IMR-90 (cell line): Measurements from ENCODE around the gene PSMD1. TPM values are rescaled to one million over a fixed set of nuclear protein-coding genes. Genes with fewer than 3 reads are reported as not detected.
A peak's percentile ranks its signal among the peaks of the same experiment; 100 is the strongest.

Source experiments
- ATAC-seq: fragments of 200-7000 bp; cut with Tn5 transposase; 2 replicates; pipeline ENCODE4 v1.9.1; 2020; ENCODE audit warnings: low read depth, mild to moderate bottlenecking, moderate library complexity
- BruUV-seq: library from RNA; stranded (reverse); fragments of 400-500 nt; replicated peaks from 2 replicates; lab custom pipeline; 2021; lab: Mats Ljungman, UMichigan
- CTCF ChIA-PET: fragments of 300-600 bp; formaldehyde crosslinking; extraction: SDS; loops from one replicate; lab custom pipeline; 2021; ENCODE audit warnings: antibody characterized with exemption; lab: Yijun Ruan, JAX
- POLR2A ChIA-PET: fragments of 300-600 bp; sonication (Branson Sonifier 250); formaldehyde crosslinking; loops from one replicate; lab custom pipeline; 2022; ENCODE audit warnings: antibody characterized with exemption; ENCODE audit not compliant: unreplicated experiment; lab: Charles Lee
- DNase-seq: peaks from one replicate; pipeline ENCODE4 v3.0.0; 2013
- H2AFZ ChIP-seq: replicated peaks from 2 replicates; pipeline ENCODE3; 2013; ENCODE audit warnings: low read length, mild to moderate bottlenecking; ENCODE audit not compliant: poor library complexity
- H2AK5ac ChIP-seq: 2 replicates; pipeline ENCODE4 v1.6.1; 2013; ENCODE audit warnings: low read depth, low read length, inconsistent platforms
- H2AK9ac ChIP-seq: replicated peaks from 2 replicates; pipeline ENCODE3; 2013; ENCODE audit warnings: mild to moderate bottlenecking, low read depth, low read length, moderate library complexity; ENCODE audit not compliant: poor library complexity
- H2BK120ac ChIP-seq: 2 replicates; pipeline ENCODE4 v1.6.1; 2013; ENCODE audit warnings: low read depth, low read length, inconsistent platforms
- H2BK15ac ChIP-seq: 3 replicates; pipeline ENCODE4 v1.6.1; 2013; ENCODE audit warnings: low read depth, low read length, inconsistent platforms
- H2BK20ac ChIP-seq: 2 replicates; pipeline ENCODE4 v1.6.1; 2013; ENCODE audit warnings: low read depth, mild to moderate bottlenecking, inconsistent platforms, low read length, moderate library complexity
- H2BK5ac ChIP-seq: 2 replicates; pipeline ENCODE4 v1.6.1; 2013; ENCODE audit warnings: mild to moderate bottlenecking, low read depth, low read length, inconsistent platforms; ENCODE audit not compliant: poor library complexity, severe bottlenecking
- H3K14ac ChIP-seq: replicated peaks from 2 replicates; pipeline ENCODE4 v1.6.1; 2013; ENCODE audit warnings: low read depth, low read length, inconsistent platforms
- H3K18ac ChIP-seq: 2 replicates; pipeline ENCODE4 v1.6.1; 2013; ENCODE audit warnings: low read depth, low read length, control low read depth
- H3K23ac ChIP-seq: 2 replicates; pipeline ENCODE4 v1.6.1; 2013; ENCODE audit warnings: low read depth, low read length, inconsistent platforms
- H3K27ac ChIP-seq: 2 replicates; pipeline ENCODE4 v1.5.1; 2013; ENCODE audit warnings: mild to moderate bottlenecking, control low read depth, low read length; ENCODE audit not compliant: insufficient read depth
- H3K27me3 ChIP-seq: 2 replicates; pipeline ENCODE4 v1.6.1; 2013; ENCODE audit warnings: low read length; ENCODE audit not compliant: control insufficient read depth, insufficient read depth
- H3K36me3 ChIP-seq: 2 replicates; pipeline ENCODE4 v1.6.1; 2013; ENCODE audit warnings: low read length, mixed read lengths; ENCODE audit not compliant: control insufficient read depth, insufficient read depth
- H3K4ac ChIP-seq: 2 replicates; pipeline ENCODE4 v1.6.1; 2013; ENCODE audit warnings: low read depth, low read length, inconsistent platforms
- H3K4me1 ChIP-seq: 2 replicates; pipeline ENCODE4 v1.6.1; 2013; ENCODE audit warnings: low read length, mixed read lengths; ENCODE audit not compliant: control insufficient read depth, insufficient read depth
- H3K4me2 ChIP-seq: 2 replicates; pipeline ENCODE4 v1.6.1; 2013; ENCODE audit warnings: low read depth, mild to moderate bottlenecking, control low read depth, low read length, moderate library complexity
- H3K4me3 ChIP-seq: 2 replicates; pipeline ENCODE4 v1.5.1; 2013; ENCODE audit warnings: low read depth, mild to moderate bottlenecking, control low read depth, low read length, moderate library complexity; ENCODE audit not compliant: insufficient read depth
- H3K56ac ChIP-seq: 2 replicates; pipeline ENCODE4 v1.6.1; 2013; ENCODE audit warnings: low read length, inconsistent platforms; ENCODE audit not compliant: insufficient read depth; ENCODE audit errors: extremely low read depth
- H3K79me1 ChIP-seq, 2 experiments: 2 replicates each; pipeline ENCODE4 v1.6.1; 2013; ENCODE audit warnings: low read length in 2 of 2, inconsistent platforms in 1 of 2, low read depth in 1 of 2
- H3K9ac ChIP-seq: 2 replicates; pipeline ENCODE4 v1.6.1; 2013; ENCODE audit warnings: low read depth, low read length, control low read depth
- H3K9me1 ChIP-seq: 2 replicates; pipeline ENCODE4 v1.6.1; 2013; ENCODE audit warnings: low read length, inconsistent platforms; ENCODE audit not compliant: insufficient read depth
- H3K9me3 ChIP-seq: 2 replicates; pipeline ENCODE4 v1.6.1; 2013; ENCODE audit warnings: low read length; ENCODE audit not compliant: control insufficient read depth, insufficient read depth
- H4K20me1 ChIP-seq: 2 replicates; pipeline ENCODE4 v1.6.1; 2013; ENCODE audit warnings: low read length, inconsistent platforms; ENCODE audit not compliant: insufficient read depth
- H4K5ac ChIP-seq: 2 replicates; pipeline ENCODE4 v1.6.1; 2013; ENCODE audit warnings: mild to moderate bottlenecking, low read depth, low read length, control low read depth
- H4K8ac ChIP-seq, 2 experiments: 2 replicates each; pipeline ENCODE4 v1.6.1; 2013; ENCODE audit warnings: low read depth in 2 of 2, low read length in 2 of 2, control low read depth in 1 of 2, inconsistent platforms in 1 of 2
- H4K91ac ChIP-seq: 2 replicates; pipeline ENCODE4 v1.6.1; 2013; ENCODE audit warnings: low read depth, low read length, inconsistent platforms; ENCODE audit not compliant: insufficient read depth
- BHLHE40 ChIP-seq: fragments of 150-350 bp; IDR thresholded peaks from 2 replicates; pipeline ENCODE4 v1.6.1; 2016; ENCODE audit warnings: mild to moderate bottlenecking, low read depth, low read length
- CEBPB ChIP-seq: IDR thresholded peaks from 2 replicates; pipeline ENCODE4 v1.6.1; 2012; ENCODE audit warnings: low read depth, low read length, improper control_type of control experiment
- ELK1 ChIP-seq: fragments of 150-350 bp; IDR thresholded peaks from 2 replicates; pipeline ENCODE4 v1.6.1; 2016; ENCODE audit warnings: low read depth, mild to moderate bottlenecking, low read length, moderate library complexity, borderline replicate concordance
- MAFK ChIP-seq: IDR thresholded peaks from 2 replicates; pipeline ENCODE4 v1.6.1; 2012; ENCODE audit warnings: low read depth, low read length, improper control_type of control experiment
- MXI1 ChIP-seq: IDR thresholded peaks from 2 replicates; pipeline ENCODE4 v1.6.1; 2012; ENCODE audit warnings: low read depth, mild to moderate bottlenecking, low read length, moderate library complexity, borderline replicate concordance
- NFE2L2 ChIP-seq: fragments of 150-350 bp; IDR thresholded peaks from 2 replicates; pipeline ENCODE4 v1.6.1; 2016; ENCODE audit warnings: low read depth, mild to moderate bottlenecking, low read length
- POLR2A ChIP-seq: IDR thresholded peaks from 2 replicates; pipeline ENCODE4 v1.6.1; 2012; ENCODE audit warnings: mild to moderate bottlenecking, low read depth, low read length
- RCOR1 ChIP-seq: IDR thresholded peaks from 2 replicates; pipeline ENCODE4 v1.6.1; 2012; ENCODE audit warnings: mild to moderate bottlenecking, low read length, improper control_type of control experiment; ENCODE audit not compliant: insufficient replicate concordance
- SMC3 ChIP-seq: fragments of 150-350 bp; IDR thresholded peaks from 2 replicates; pipeline ENCODE4 v1.6.1; 2016; ENCODE audit warnings: low read depth, mild to moderate bottlenecking, antibody characterized with exemption, low read length, moderate library complexity
- USF2 ChIP-seq: fragments of 150-350 bp; IDR thresholded peaks from 2 replicates; pipeline ENCODE4 v1.6.1; 2017; ENCODE audit warnings: mild to moderate bottlenecking, antibody characterized with exemption, low read length, low read depth
- WGBS, 2 experiments: methylation state at CpG; one replicate each; pipeline versions ENCODE4 v1.1.5 to v1.1.7; 2013; ENCODE audit warnings: missing lambda C conversion rate in 2 of 2; ENCODE audit not compliant: insufficient read length in 1 of 2; ENCODE audit errors: extremely low coverage in 2 of 2; 5-methylcytosine and 5-hydroxymethylcytosine counted together
- dilution Hi-C: fragments of 300-500 bp; cut with HindIII; formaldehyde crosslinking; loops from one replicate; pipeline ENCODE4 v1.14.3; 2018; ENCODE audit warnings: low sequenced_read_pairs; ENCODE audit not compliant: unreplicated experiment
- in situ Hi-C: fragments of 300-500 bp; cut with MboI; formaldehyde crosslinking; loops from 3 replicates; pipeline ENCODE4 v1.14.3; 2019; ENCODE audit warnings: low sequenced_read_pairs, inconsistent platforms, mixed read lengths
- intact Hi-C: fragments of 100-400 bp; cut with micrococcal nuclease; formaldehyde crosslinking; loops from 2 replicates; pipeline ENCODE4 v1.10.0; 2022
- polyA plus RNA-seq, 3 experiments: library from polyadenylated mRNA; depleted of rRNA; stranded (reverse); fragments of >200 nt; gene quantifications; 2 replicates each; pipeline ENCODE4 v1.2.3, GENCODE V29; 2012; ENCODE audit warnings: low replicate concordance in 1 of 3
- total RNA-seq: library from RNA; depleted of rRNA; stranded (reverse); fragments of >200 nt; gene quantifications from 2 replicates; pipeline ENCODE4 v1.2.3, GENCODE V29; 2012

PSMD1 gene
- total and polyA plus RNA-seq, 2 of the 4 experiments (the other 2 are of a cell fraction), result 89.8 to 181 TPM

GRCh38 chr2:231127936-231128335 is 71.3 kb downstream of the PSMD1 start:
- Histone ChIP-seq H2BK120ac (no peak overlapping the region; the same call in 1 of the 2 replicates), H3K4me3 (no peak overlapping the region), H4K5ac (no peak overlapping the region), H4K91ac (no peak overlapping the region), H3K4me1 (peaks cover 20% of the 10 kb centered on the region), H3K9me1 (peaks cover 4% of the 10 kb centered on the region), H3K23ac (no peak overlapping the region), H2BK5ac (peak overlapping the region; percentile 9), H2BK15ac (no peak overlapping the region), H3K9me3 (no peaks in the 10 kb centered on the region), H3K14ac (no peak overlapping the region), H3K56ac (no peak overlapping the region), H2BK20ac (no peak overlapping the region), H4K20me1 (no peaks in the 10 kb centered on the region), H4K8ac (peak overlapping the region in 1 of 2 experiments; percentile 84; a peak in 1 of 4 replicates), H3K27ac (no peak overlapping the region; the same call in 1 of the 2 replicates), H3K4ac (no peak overlapping the region), H2AFZ (no peak overlapping the region), H3K27me3 (no peaks in the 10 kb centered on the region), H2AK9ac (no peak overlapping the region), H2AK5ac (no peak overlapping the region), H3K18ac (no peak overlapping the region; the same call in 1 of the 2 replicates), H3K79me1 (peaks cover 12 to 49% of the 10 kb centered on the region in 2 experiments; a peak in 3 of 4 replicates), H3K4me2 (no peak overlapping the region), H3K9ac (no peak overlapping the region), H3K36me3 (no peaks in the 10 kb centered on the region)
- whole genome bisulfite sequencing, 2 experiments, result no CpG with 5 or more reads among the region's 1 CpG
- POLR2A ChIA-PET, result no interaction called here
- ATAC-seq (no peak), DNase-seq (no peak)
- in situ Hi-C loops (no loop called here), dilution Hi-C loops (no loop called here), intact Hi-C loops (no loop called here)
- CTCF ChIA-PET, result no interaction called here
- no TSS peak for BruUV-seq
- TF ChIP-seq POLR2A (no peak), SMC3 (no peak), BHLHE40 (no peak), CEBPB (no peak), MAFK (no peak), USF2 (no peak), RCOR1 (no peak), MXI1 (no peak), ELK1 (no peak), NFE2L2 (no peak)
